Suprapubic skin (tissue), 4 donors: Measurements from ENCODE around the gene GZMM. TPM values are rescaled to one million over a fixed set of nuclear protein-coding genes. Genes with fewer than 3 reads are reported as not detected.
A peak's percentile ranks its signal among the peaks of the same experiment; 100 is the strongest.

Experiments
- DNase-seq, 2 donors: peaks; one replicate each; pipeline ENCODE4 v3.0.0-alpha.2; 2019; ENCODE audit warnings: low spot score in 2 of 2
- H3K27ac ChIP-seq: fragments of 200-600 bp; sonication (generic); one replicate; pipeline ENCODE4 v1.5.1; 2019
- H3K27me3 ChIP-seq: fragments of 200-600 bp; sonication (generic); one replicate; pipeline ENCODE4 v1.5.1; 2019
- H3K36me3 ChIP-seq: fragments of 200-600 bp; sonication (generic); one replicate; pipeline ENCODE4 v1.5.1; 2019
- H3K4me1 ChIP-seq: fragments of 200-600 bp; sonication (generic); one replicate; pipeline ENCODE4 v1.5.1; 2019
- H3K4me3 ChIP-seq: fragments of 200-600 bp; sonication (generic); one replicate; pipeline ENCODE4 v1.5.1; 2019; ENCODE audit warnings: mild to moderate bottlenecking
- H3K9me3 ChIP-seq: fragments of 200-600 bp; sonication (generic); one replicate; pipeline ENCODE4 v1.5.1; 2019
- CTCF ChIP-seq, 2 donors: fragments of 200-600 bp in 1 of 2; fragments of 450-650 bp in 1 of 2; sonication (generic) in 1 of 2; IDR thresholded peaks; one replicate each; pipeline ENCODE4 v1.5.1; 2016 to 2019; ENCODE audit warnings: antibody characterized with exemption in 2 of 2, mild to moderate bottlenecking in 1 of 2, moderate library complexity in 1 of 2
- EP300 ChIP-seq: sonication (generic); formaldehyde crosslinking; IDR thresholded peaks from one replicate; pipeline ENCODE4 v1.6.1; 2017; ENCODE audit warnings: antibody characterized with exemption
- POLR2A ChIP-seq, 2 donors: fragments of 450-650 bp; IDR thresholded peaks; one replicate each; pipeline ENCODE4 v1.6.1; 2017; ENCODE audit warnings: antibody characterized with exemption in 2 of 2, mild to moderate bottlenecking in 2 of 2, moderate library complexity in 2 of 2
- POLR2AphosphoS5 ChIP-seq, 3 donors: sonication (generic); formaldehyde crosslinking; IDR thresholded peaks; one replicate each; pipeline ENCODE4 v1.6.1; 2017; ENCODE audit warnings: antibody characterized with exemption in 3 of 3
- WGBS: methylation state at CpG from one replicate; pipeline ENCODE4 v1.1.5; 2018; 5-methylcytosine and 5-hydroxymethylcytosine counted together
- total RNA-seq, 4 donors: library from RNA; depleted of rRNA; stranded (reverse); fragments of >200 nt; gene quantifications; one replicate each; pipeline ENCODE4 v1.1.0, GENCODE V29; 2016

GZMM gene
- total RNA-seq, 4 donors from 2014 or later: 0.97 TPM; not detected in 3

GRCh38 chr19:507286-508203 lies 36.3 kb upstream of the GZMM start, which contains the start of gene TPGS1:
TSS of gene TPGS1 (plus strand) at chr19:507497. CDS start at chr19:507507, 10 bp downstream.
- H3K4me3 ChIP-seq: peak within 1 kb of the TSS; percentile 100
- 5% methylated on average over 32 of the region's 81 CpGs for WGBS
- no peaks in the 10 kb centered on the region for H3K36me3 ChIP-seq
- no peaks in the 10 kb centered on the region for H3K9me3 ChIP-seq
- TF ChIP-seq POLR2AphosphoS5 (IDR thresholded peaks at IDR 0.05) (no peak), POLR2A (IDR thresholded peaks at IDR 0.05) (peak in 1 of 2 donors; percentile 21)
- no peak for DNase-seq
- H3K27me3 ChIP-seq: no peaks in the 10 kb centered on the region
- peaks cover 39% of the 10 kb centered on the region for H3K4me1 ChIP-seq
- peak within 1 kb of the TSS; percentile 94 for H3K27ac ChIP-seq

- Histone ChIP-seq H3K36me3 (no peaks in the 10 kb centered on the region), H3K27ac (no peak overlapping the region), H3K27me3 (no peaks in the 10 kb centered on the region), H3K9me3 (no peaks in the 10 kb centered on the region), H3K4me3 (peak overlapping the region; percentile 100), H3K4me1 (peaks cover 39% of the 10 kb centered on the region)
- TF ChIP-seq EP300 (no peak), POLR2AphosphoS5 (IDR thresholded peaks at IDR 0.05) (no peak), POLR2A (IDR thresholded peaks at IDR 0.05) (no peak), CTCF (IDR thresholded peaks at IDR 0.05) (no peak)
- 63% methylated on average over 29 of the region's 32 CpGs for WGBS
- DNase-seq: no peak
These were observed 35.4 kb upstream of the GZMM start for GRCh38 chr19:508204-509150.

GRCh38 chr19:510606-511100 lies 33.2 kb upstream of the GZMM start:
- TF ChIP-seq CTCF (IDR thresholded peaks at IDR 0.05): peak; percentile 76 to 97
- no peak for TF ChIP-seq EP300
- Histone ChIP-seq H3K9me3 (no peaks in the 10 kb centered on the region), H3K4me1 (peaks cover 39% of the 10 kb centered on the region), H3K36me3 (no peaks in the 10 kb centered on the region), H3K4me3 (peak overlapping the region; percentile 33), H3K27me3 (no peaks in the 10 kb centered on the region), H3K27ac (peak overlapping the region; percentile 55)
- 28% methylated on average over 6 of the region's 21 CpGs for WGBS
- DNase-seq: peak in 1 of 2 donors; percentile 87

- DNase-seq: no peak
- Histone ChIP-seq H3K4me3 (peak overlapping the region; percentile 33), H3K9me3 (no peaks in the 10 kb centered on the region), H3K27me3 (no peaks in the 10 kb centered on the region), H3K36me3 (no peaks in the 10 kb centered on the region), H3K4me1 (peaks cover 36% of the 10 kb centered on the region), H3K27ac (peak overlapping the region; percentile 55)
- TF ChIP-seq POLR2A (IDR thresholded peaks at IDR 0.05) (no peak), POLR2AphosphoS5 (IDR thresholded peaks at IDR 0.05) (no peak), EP300 (no peak), CTCF (IDR thresholded peaks at IDR 0.05) (no peak)
- 39% methylated on average over 23 of the region's 30 CpGs for WGBS
These were observed 32.6 kb upstream of the GZMM start for GRCh38 chr19:511101-511851.
